ENCODE data around the gene VAV2. TPM values are rescaled to one million over a fixed set of nuclear protein-coding genes. Genes with fewer than 3 reads are reported as not detected.

The VAV2 gene
- total RNA-seq, 2 donors from 2014 or later = 3.5 to 5.5 TPM

DNA sequence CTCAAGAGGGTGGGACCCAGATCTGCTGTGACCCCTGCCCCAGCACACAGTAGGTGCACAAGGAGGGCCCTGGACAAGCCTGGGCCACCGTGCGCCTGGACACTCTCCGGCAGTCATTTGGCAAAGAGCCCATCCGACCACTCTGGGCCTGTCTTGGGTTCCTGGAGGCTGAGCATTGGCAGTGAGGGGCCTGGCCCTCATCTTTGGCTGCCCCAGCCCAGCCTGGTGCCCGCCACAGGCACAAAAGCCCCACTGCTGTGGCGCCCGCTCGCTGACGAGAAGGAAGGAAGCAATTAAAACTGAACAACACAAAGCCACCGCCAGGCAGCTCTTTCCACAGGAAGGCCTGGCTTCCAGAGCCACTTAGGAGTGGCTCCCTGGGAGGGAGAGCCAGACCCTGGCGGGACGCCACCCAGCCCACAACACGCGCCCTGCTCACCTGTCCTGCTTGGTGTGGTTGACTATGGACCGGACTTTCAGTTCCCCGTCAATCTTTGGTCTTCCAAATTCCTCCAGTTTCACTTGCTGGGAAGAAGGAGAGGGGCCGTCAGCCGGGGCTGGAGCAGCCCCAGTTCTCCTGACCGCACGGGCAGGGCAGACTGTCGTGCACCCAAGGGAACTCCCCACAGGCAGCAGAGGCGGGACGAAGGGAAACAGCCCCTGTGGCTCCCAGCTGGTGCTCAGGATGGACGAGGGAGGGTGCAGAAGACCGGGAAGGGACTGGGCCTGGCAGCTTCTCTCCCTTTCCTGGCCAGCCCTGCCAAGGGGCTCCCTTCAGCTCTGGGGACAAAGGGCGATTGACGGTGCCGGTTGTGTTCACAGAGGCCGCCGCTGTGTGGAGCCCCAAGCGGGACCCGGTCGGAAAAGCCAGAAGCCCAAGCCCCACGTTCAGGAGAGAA lies 203.1 kb downstream of the VAV2 start:
- H3K9me3 ChIP-seq (ENCODE audit: control insufficient read depth, low read length, poor library complexity, severe bottlenecking) = no peaks in the 10 kb centered on the region
- Mint-ChIP-seq H3K4me1 (peaks cover 6% of the 10 kb centered on the region), H3K4me3 (no peak overlapping the region), H3K36me3 (ENCODE audit: low read depth) (no peaks in the 10 kb centered on the region), H3K27ac (no peak overlapping the region), H3K27me3 (peaks cover 2% of the 10 kb centered on the region)
- no peak for ATAC-seq
- DNase-seq = no peak

DNA sequence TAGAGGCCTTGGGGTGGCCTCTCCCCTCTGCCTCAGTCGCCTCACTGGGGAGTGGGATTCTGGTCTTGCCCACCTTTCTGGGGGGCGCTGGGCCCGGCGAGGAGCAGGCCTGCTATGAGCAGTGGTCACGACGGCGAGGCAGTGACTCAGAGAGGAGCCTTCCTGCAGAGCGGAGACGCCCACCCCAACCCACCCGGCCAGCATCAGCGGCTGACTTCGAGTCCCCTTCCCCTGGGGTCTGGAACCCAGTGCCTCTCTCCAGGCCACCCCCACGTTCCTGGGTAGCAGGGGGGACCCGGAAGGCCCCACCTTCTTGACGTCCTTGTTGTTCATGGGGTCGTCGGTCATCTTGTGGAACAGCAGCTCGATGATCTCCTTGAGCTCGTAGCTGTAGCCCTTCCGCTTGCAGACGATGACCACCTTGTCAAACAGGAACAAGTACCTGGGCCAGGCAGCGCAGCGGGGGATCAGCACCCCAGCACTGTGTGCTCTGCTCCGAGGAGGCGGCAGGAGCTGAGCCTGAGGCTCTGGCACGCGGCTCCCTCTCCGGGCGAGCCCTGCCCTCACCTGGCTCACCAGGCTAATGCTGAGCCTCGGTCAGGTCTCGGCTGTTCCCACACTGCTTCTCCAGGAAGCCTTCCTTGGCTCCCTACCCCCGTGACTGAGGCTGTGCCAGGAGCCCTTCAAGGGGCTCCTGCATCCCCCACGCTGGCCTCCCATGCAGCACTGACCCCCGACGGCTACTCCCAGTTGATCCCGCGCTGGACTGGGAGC lies 203.9 kb downstream of the VAV2 start:
- no peaks in the 10 kb centered on the region for H3K9me3 ChIP-seq (ENCODE audit: control insufficient read depth, low read length, poor library complexity, severe bottlenecking)
- no peaks in the 10 kb centered on the region for H3K36me3 Mint-ChIP-seq (ENCODE audit: low read depth)
- no peaks in the 10 kb centered on the region for H3K27me3 Mint-ChIP-seq
- ATAC-seq = no peak
- no peak overlapping the region for H3K4me3 Mint-ChIP-seq
- no peak for DNase-seq
- peaks cover 6% of the 10 kb centered on the region for H3K4me1 Mint-ChIP-seq
- no peak overlapping the region for H3K27ac Mint-ChIP-seq

DNA sequence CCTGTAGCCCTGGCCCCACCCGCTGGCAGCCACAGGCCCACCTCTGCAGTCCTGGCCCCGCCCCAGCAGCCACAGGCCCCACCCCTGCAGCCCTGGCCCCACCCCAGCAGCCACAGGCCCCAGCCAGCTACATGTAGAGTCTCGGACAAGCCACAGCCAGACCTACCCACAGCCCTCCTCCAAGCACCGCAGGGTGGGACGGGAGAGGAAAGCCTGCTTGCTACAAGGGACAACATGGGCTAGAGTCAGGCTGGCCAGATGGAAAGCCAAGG lies 204.4 kb downstream of the VAV2 start:
- ATAC-seq = peak; percentile 50
- no peak overlapping the region for H3K4me3 Mint-ChIP-seq
- peaks cover 6% of the 10 kb centered on the region for H3K4me1 Mint-ChIP-seq
- no peak for DNase-seq
- H3K36me3 Mint-ChIP-seq (ENCODE audit: low read depth) = no peaks in the 10 kb centered on the region
- no peak overlapping the region for H3K27ac Mint-ChIP-seq
- no peaks in the 10 kb centered on the region for H3K9me3 ChIP-seq (ENCODE audit: control insufficient read depth, low read length, poor library complexity, severe bottlenecking)
- no peaks in the 10 kb centered on the region for H3K27me3 Mint-ChIP-seq

DNA sequence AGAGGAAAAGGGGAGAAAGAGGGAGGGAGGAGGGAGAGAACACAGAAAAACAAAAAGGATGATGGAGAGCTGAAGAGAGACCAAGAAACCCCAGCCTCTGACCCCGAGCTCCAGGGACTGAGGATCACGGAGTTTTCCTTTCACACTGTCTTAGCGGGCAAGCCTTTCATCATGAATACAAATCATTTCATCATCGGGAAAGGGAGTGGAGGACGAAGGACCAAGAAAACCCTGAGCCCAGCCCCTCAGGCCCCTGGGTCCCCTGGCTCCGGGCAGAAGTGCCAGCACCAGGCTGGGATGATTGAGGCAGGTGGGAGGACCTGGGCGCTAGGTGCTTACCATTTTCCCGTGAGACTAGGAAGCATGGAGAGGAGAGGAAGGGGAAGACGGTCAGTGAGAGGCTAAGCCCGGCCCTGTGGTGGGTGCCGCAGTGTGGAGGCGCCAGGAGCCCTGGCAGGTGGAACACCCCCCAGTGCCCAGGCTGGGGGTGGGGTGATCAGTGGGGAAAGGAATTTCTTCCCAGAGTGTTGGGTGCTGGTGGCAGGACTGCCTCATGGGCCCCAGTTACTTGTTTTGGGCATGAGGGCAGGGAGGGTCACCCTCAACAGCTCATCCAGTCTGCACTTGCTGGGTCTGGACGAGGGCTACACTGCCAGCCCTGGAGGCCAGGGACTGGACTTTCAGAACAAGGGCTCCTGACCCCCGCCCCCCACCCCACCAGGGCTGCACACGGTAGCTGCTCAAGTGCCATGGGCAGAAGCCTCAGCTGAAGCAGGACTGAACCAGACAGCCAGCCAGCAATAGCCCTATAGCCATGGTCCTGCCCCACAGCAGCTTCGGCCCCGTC lies 205.0 kb downstream of the VAV2 start:
- H3K27me3 Mint-ChIP-seq = no peaks in the 10 kb centered on the region

DNA sequence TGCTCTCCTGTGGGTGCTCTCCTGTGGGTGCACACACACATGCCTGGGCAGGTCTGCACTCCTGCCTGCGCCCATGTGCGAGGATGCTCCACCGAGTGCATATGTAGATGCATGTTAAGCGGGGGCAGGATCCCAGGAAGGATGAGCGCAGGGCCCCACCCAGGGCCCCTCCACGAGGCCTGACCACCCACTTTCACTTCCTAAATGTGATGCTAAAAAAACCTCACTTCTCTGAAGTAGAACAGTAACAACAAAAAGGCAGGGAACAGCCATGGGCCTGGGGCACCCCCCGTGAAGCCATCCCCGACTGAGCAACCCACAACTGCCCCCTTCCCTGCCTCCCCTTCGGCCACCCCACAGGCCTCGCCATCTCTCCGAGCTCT lies 205.8 kb downstream of the VAV2 start:
- H3K36me3 Mint-ChIP-seq (ENCODE audit: low read depth) = no peaks in the 10 kb centered on the region
- H3K27me3 Mint-ChIP-seq = no peaks in the 10 kb centered on the region
- no peak overlapping the region for H3K4me3 Mint-ChIP-seq
- DNase-seq (no peak), ATAC-seq (peak; percentile 58)
- no peak overlapping the region for H3K27ac Mint-ChIP-seq
- no peaks in the 10 kb centered on the region for H3K9me3 ChIP-seq (ENCODE audit: control insufficient read depth, low read length, poor library complexity, severe bottlenecking)
- H3K4me1 Mint-ChIP-seq = peaks cover 3% of the 10 kb centered on the region

More for the DNA sequence above, 205.0 kb downstream of the VAV2 start:
- no peaks in the 10 kb centered on the region for H3K9me3 ChIP-seq (ENCODE audit: control insufficient read depth, low read length, poor library complexity, severe bottlenecking)
- H3K36me3 Mint-ChIP-seq (ENCODE audit: low read depth) = no peaks in the 10 kb centered on the region
- peaks cover 5% of the 10 kb centered on the region for H3K4me1 Mint-ChIP-seq
- DNase-seq (no peak), ATAC-seq (no peak)
- no peak overlapping the region for H3K27ac Mint-ChIP-seq
- H3K4me3 Mint-ChIP-seq = peak overlapping the region; percentile 31

DNA sequence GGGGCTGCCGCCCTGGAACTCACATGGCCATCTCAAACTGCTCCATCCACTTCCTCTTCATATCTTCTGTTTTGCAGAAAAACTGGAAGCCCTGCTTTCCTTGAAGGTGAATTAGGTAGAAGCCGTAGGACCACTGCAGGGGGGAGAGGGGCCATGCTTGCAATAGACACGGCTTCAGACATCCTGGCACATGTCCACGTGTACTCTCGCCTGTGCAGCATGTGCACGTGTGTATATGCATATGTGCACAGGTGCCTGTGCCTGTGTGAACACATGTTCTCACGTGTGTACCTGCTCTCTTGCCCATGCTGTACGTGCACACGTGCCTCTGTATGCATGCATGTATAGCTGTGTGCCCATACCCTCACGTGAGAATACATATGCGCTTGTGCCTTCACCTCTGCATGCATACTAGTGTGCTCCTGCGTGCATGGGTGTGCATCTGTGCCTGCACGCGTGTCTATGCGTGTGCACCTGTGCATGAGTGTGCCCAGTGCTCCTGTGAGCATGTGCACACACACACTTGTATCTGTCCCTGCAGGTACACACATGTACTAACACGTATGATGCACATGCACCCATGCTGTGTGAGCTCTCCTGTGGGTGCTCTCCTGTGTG lies 206.3 kb downstream of the VAV2 start:
- peaks cover 3% of the 10 kb centered on the region for H3K4me1 Mint-ChIP-seq
- no peak overlapping the region for H3K4me3 Mint-ChIP-seq
- ATAC-seq = no peak
- H3K27ac Mint-ChIP-seq = no peak overlapping the region
- no peaks in the 10 kb centered on the region for H3K9me3 ChIP-seq (ENCODE audit: control insufficient read depth, low read length, poor library complexity, severe bottlenecking)
- H3K27me3 Mint-ChIP-seq = no peaks in the 10 kb centered on the region
- H3K36me3 Mint-ChIP-seq (ENCODE audit: low read depth) = no peaks in the 10 kb centered on the region
- DNase-seq = no peak

DNA sequence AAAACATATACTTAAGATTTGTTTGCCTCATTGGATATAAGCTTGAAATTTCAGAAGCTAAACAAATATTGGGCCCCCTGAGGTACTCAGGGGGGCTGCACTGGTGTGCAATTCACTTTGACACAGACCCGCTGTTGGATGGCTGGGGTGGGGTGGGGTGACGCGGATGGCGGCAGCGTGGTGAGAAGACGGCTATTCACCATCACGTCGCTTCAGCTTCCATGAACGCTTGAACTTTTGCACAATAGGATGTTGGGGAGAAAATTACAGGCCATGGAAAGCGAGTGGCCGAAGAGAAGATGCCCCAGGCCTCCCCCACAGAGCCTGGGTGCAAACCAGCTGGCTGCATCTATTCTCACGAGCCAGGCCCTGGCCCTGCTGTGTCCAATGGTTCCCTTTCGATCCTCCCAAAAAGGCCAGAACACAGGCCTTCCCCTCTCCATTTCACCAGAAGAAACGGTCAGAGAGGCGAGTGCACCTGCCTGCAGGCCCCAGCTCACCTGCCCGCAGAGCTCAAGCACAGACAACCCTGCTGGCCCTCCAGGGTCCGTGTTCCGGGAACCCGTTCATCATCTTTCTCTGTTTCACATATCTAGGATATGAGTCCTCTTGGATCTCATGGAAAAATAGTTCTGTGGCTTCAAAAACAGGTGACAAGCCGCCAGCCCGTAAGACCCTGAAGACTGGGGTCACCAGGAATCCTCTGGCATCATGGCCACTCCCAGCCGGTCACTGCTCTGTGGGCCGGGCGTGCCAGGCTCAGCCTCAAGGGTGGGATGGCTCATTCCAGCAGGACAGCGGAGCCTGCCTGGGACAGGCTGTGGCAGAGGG lies 207.2 kb downstream of the VAV2 start:
- no peak for ATAC-seq
- Mint-ChIP-seq H3K27me3 (no peaks in the 10 kb centered on the region), H3K4me3 (no peak overlapping the region), H3K27ac (no peak overlapping the region), H3K4me1 (peaks cover 3% of the 10 kb centered on the region), H3K36me3 (ENCODE audit: low read depth) (no peaks in the 10 kb centered on the region)
- no peak for DNase-seq
- no peaks in the 10 kb centered on the region for H3K9me3 ChIP-seq (ENCODE audit: control insufficient read depth, low read length, poor library complexity, severe bottlenecking)

DNA sequence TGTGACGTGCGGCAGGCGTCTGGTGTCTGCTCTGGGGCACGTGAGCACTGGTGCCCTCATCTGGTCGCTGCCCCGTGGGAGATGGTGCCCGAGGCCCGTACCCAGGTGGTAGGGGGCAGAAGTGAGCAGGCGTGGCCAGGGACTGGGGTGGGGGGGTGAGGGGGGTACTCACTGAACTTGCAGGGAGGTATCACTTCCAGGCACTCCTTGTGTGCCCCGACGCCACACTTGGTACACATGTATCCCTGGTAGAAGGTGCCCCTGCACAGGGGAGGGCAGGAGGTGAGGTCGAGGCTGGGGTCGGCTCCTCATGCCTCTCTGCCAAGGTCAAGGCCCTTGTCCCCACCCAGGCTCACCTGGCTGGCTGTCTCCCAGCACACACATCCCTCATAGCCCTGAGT lies 208.8 kb downstream of the VAV2 start:
- ATAC-seq = no peak
- H3K4me1 Mint-ChIP-seq = peaks cover 3% of the 10 kb centered on the region
- DNase-seq = no peak
- no peak overlapping the region for H3K27ac Mint-ChIP-seq
- H3K27me3 Mint-ChIP-seq = no peaks in the 10 kb centered on the region
- H3K9me3 ChIP-seq (ENCODE audit: control insufficient read depth, low read length, poor library complexity, severe bottlenecking) = no peaks in the 10 kb centered on the region
- no peaks in the 10 kb centered on the region for H3K36me3 Mint-ChIP-seq (ENCODE audit: low read depth)
- H3K4me3 Mint-ChIP-seq = no peak overlapping the region

DNA sequence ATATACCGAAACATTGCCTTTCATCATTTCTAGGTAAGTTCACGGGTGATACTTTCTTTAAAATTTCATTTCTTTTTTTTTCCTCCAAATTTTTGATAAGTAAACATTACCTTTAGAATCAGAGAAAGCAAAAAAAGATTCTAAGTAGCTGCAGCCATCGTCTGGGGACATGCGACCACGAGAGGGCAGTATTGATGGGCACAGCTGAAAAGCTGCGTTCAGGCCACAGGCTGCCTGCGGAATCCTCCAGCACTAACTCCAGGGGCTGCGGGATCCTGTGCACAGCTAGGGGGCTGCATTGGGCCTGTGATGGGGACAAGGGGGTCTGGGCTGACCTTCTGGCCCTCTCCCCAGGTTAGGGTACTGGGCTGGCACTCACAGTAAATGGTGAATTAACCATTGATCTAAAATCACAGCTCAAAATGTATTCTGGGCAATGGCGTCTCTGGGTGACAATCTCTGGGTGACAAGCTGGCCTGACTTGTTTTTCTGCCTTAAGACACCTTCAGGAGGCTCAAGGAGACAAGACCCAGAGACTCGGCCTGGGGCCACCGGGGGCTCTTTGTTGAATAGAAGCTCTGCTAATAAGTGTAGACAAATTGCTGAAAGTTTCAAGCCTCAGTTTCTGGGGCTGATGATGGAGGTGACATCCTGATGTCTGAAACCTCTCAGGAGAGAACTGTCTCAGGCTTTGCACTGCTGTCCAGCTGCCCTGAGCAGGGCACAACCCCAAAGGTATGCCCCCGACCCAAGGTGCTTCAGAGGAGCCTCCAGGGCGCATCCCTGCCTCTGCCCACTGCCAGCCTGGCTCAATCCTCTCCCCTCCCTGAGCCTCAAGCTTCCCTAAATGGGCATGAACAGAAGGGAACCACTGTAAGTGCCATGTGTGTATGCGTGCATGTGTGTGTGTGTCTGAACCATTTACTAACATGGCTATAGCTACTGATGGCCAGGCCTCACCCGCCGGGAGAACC lies 209.7 kb downstream of the VAV2 start:
- Mint-ChIP-seq H3K4me1 (peaks cover 3% of the 10 kb centered on the region), H3K27me3 (no peaks in the 10 kb centered on the region), H3K27ac (no peak overlapping the region), H3K36me3 (ENCODE audit: low read depth) (no peaks in the 10 kb centered on the region), H3K4me3 (no peak overlapping the region)
- DNase-seq (peak; percentile 26 to 64 (median 29)), ATAC-seq (peak; percentile 66)
- H3K9me3 ChIP-seq (ENCODE audit: control insufficient read depth, low read length, poor library complexity, severe bottlenecking) = no peaks in the 10 kb centered on the region

DNA sequence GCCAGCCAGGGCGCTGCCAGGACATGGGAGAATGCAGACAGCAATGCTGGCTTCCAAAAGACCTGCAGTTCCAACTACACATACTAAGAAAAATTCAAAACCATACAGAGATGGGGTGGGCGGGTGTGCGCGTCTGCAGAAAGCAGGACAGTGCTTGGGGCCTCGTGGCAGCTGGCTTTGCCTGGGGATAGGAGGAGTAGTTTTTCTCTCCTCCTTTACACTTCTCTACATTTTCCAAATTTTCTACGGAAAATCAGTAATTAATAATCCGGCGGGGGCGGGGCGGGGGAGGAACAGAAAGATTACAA lies 210.3 kb downstream of the VAV2 start:
- no peaks in the 10 kb centered on the region for H3K36me3 Mint-ChIP-seq (ENCODE audit: low read depth)
- H3K27me3 Mint-ChIP-seq = no peaks in the 10 kb centered on the region
- no peak overlapping the region for H3K4me3 Mint-ChIP-seq
- peaks cover under 1% of the 10 kb centered on the region for H3K4me1 Mint-ChIP-seq
- no peaks in the 10 kb centered on the region for H3K9me3 ChIP-seq (ENCODE audit: control insufficient read depth, low read length, poor library complexity, severe bottlenecking)
- H3K27ac Mint-ChIP-seq = no peak overlapping the region
- DNase-seq (no peak), ATAC-seq (no peak)

DNA sequence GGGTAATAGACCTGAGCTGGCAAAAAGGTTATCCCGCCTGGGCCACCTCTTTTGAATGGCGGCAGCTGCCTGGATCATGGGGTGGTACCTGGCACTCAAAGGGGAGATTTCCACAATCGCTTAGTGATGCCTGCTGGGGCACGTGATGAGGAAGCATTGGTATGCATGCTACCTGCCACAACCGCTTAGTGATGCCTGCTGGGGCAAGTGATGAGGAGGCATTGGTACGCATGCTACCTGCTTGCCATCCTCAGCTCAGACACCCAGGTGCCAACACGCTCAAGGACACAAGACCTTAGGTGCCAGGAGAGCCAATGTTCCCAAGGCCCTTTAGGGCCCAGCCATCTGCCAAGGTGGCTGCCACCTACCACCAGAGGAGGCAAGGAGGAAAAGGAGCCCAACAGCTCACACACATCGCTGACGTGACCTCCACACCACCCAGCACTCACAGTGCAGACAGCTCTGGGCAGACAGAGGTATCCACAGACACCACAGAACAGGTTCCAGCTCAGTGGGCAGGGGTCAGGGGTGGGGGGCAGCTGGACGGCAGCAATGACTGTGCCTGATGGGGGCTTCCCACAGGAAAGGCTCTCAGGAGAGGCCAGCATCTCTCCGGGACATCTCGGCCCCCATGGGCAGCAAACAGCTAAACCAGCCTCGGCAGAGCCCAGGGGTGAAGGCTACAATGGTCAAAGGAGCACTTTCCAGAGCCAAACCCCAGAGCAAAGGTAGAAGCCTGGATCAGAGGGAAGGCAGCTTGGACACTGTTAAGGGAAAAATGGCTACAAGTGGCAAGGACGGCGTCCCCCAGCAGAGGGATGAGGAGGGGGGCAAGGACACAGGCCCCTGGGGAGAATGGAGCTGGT lies 210.9 kb downstream of the VAV2 start:
- DNase-seq (no peak), ATAC-seq (no peak)
- Mint-ChIP-seq H3K27ac (no peak overlapping the region), H3K4me1 (no peaks in the 10 kb centered on the region), H3K36me3 (ENCODE audit: low read depth) (no peaks in the 10 kb centered on the region), H3K4me3 (no peak overlapping the region), H3K27me3 (no peaks in the 10 kb centered on the region)
- no peaks in the 10 kb centered on the region for H3K9me3 ChIP-seq (ENCODE audit: control insufficient read depth, low read length, poor library complexity, severe bottlenecking)
